Activated T-helper 1 cell treated with Interleukin-2 at 50 U/mL for 16 hours (primary cell): Measurements from ENCODE around the gene ZNF737.
A peak's percentile ranks its signal among the peaks of the same experiment; 100 is the strongest.
"Not testable (repeated sequence)": the region's sequence is repeated elsewhere in the genome, so short reads cannot be mapped to it uniquely, and the experiment has no call there.

Experiments
- DNase-seq: peaks from one replicate; pipeline ENCODE4 v3.0.0-alpha.2; 2020; ENCODE audit warnings: low read depth

ZNF737 gene

DNA sequence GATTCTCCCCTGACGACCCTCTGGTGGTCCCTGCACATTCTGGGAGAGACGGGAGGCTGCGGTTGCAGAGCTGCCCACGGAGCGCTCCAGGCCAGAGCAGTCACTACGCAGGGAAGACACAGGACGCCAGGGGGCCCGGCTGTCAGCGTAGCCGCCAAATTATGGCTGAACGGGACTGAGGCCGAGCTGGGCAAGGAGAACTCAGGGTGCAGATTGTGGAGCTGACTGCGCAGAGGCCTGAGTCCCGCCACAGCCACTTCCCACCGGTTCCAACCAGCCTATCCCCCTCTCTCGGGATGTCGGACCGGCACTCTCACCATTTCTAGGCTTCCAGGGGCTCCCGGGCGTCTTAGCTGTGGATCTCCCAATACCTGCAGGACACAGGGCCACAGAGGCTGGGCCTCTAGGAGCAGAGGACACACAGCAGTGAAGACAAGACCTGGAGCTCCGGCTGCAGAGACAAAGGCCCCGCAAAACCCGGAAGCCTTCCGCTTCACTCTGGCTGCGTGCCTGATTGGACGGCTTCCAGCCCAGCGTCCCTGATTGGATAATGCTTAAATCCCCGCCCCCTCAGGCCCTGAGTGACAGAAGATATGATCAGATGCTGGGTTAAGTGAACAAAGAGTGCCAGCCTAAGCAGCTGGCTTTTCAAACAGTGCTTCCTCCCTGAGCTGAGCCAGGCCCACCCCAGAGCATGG, at the start of gene ZNF737:
Gene ZNF737, minus strand, starts transcription at position 461 of the 698 bp plus-strand sequence. Its CDS starts 141 bp downstream, at position 320.
- peak; percentile 84 for DNase-seq

DNA sequence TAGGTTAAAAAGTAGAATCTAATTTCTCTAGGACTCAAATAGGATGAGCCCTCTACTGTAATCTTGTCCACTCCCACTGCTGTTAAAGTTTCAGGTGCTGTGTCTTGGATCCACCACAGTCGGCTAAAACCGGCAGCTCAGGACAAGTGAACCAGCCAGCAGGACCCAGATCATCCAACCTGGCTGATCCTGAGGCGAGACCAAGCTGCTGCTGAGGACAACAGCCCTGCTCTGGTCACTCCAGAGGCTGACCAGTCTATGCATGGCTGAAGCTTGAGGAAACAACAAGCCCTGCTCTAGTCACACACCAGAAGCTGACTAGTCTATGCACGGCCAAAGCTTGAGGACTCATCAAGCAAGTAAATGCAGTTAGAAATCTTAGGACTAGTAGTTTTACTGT, 49.4 kb upstream of the ZNF737 start:
- DNase-seq, result not testable (repeated sequence)

DNA sequence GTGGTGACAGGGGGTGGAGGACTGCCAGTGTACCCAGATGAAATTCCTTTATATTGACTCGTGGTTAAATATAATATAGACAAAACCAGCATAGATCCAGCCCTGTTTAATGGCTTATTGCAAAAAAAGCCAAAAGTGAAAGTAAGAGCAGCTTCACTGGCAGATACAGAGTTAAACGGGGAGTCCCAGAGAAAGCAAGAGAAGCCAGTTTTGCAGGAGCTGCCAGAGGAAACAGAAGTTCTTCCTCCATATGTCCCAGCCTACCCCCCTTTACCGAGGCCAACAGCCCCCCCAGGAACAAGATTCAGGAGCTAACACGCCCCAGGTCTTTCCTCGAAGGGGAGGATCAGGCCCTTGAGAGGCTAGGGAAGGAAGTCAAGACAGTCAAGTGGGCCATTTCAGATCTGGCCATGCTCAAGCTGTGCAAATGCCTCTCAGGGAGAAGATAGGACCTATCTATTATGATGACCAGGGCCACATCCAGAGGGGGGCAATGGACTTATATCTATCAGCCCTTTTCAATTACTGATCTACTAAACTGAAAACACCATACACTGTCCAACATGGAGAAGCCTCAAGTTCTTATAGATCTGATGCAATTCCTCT, 47.2 kb upstream of the ZNF737 start:
- no peak for DNase-seq

DNA sequence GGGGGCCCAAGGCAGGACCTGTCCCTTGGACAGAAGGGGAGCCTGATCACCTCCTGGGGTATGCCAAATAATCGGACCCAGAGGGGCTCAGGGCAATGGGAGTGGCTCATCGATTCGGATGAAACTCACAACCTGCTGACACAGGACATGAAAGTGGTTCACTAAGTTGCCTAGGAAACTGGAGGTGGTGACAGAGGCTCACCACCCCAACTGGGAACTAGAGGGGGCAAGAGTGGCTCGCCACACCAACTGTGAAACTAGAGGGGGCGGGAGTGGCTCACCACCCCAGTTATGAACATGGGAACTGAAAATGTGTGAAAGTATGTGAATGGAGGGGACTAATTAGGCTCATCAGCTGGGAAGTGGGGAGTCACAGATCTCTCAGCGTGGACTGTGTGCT, 46.3 kb upstream of the ZNF737 start:
- DNase-seq, result no peak

DNA sequence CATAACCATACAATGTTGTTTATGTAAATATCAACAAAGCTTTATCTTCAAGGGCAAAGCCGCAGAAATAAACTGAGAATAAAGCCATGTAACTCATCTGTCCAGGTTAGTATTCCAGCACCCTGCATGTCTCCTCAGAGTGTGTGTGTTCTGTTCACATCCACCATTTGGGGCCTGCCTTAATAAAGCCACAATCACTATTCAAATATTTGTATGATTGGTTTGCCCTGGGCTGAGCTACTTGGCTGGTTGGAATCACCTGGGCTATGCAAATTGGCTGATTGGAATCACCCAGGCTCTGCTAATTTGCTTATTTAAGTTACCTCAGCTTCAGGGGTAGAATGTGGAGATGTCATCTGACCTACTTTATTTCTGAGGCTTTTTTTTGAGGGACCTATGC, 42.4 kb upstream of the ZNF737 start:
- DNase-seq, result no peak

DNA sequence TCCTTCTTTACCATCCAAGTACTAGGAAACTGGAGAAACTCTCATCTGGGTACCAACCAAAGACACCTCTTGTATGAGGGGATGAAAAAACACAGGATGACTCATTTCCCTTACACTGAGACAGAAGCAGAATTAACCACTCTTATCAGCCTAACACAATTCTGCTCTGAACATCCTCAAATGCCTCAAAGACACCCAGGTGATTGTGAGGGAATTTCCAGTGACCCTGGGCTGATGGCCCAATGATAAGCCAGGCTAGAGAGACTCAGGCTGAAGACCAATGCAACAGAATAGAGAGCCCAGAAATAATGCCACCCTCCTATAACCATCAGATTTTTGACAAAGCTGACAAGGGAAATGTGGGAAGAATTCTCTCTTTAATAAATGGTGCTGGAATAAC, 7.0 kb downstream of the ZNF737 start:
- no peak for DNase-seq

DNA sequence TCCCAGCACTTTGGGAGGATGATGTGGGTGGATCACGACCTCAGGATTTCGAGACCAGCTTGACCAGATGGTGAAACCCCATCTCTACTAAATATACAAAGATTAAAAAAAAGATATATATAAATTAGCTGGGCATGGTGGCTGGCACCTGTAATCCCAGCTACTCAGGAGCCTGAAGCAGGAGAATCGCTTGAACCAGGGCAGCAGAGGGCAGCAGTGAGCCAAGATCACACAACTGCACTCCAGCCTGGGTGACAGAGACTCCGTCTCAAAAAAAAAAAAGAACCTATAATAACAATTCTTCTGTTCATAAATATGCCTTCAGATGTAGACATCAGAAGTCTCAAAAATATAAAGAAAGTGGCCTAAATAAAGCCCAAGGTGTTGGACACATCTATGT, 7.6 kb downstream of the ZNF737 start:
- DNase-seq, result no peak

DNA sequence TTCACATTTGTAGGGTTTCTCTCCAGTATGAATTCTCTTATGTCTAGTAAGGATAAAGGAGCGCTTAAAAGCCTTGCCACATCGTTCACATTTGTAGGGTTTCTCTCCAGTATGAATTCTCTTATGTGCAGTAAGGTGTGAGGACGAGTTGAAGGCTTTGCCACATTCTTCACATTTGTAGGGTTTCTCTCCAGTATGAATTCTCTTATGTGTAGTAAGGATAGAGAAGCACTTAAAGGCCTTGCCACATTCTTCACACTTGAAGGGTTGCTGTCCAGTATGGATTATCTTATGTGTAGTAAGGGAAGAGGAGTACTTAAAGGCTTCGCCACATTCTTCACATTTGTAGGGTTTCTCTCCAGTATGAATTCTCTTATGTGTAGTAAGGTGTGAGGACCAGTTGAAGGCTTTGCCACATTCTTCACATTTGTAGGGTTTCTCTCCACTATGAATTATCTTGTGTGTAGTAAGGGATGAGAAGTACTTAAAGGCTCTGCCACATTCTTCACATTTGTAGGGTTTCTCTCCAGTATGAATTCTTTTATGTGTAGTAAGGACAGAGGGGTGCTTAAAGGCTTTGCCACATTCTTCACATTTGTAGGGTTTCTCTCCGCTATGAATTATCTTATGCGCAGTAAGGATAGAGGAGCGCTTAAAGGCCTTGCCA, 20.8 kb downstream of the ZNF737 start:
- DNase-seq, result not testable (repeated sequence)

DNA sequence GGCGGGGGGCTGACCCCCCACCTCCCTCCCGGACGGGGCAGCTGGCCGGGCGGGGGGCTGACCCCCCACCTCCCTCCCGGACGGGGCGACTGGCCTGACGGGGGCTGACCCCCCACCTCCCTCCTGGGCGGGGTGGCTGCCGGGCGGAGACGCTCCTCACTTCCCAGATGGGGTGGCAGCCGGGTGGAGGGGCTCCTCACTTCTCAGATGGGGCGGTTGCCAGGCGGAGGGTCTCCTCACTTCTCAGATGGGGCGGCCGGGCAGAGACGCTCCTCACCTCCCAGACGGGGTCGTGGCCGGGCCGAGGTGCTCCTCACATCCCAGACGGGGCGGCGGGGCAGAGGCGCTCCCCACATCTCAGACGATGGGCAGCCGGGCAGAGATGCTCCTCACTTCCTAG, 35.3 kb downstream of the ZNF737 start:
- not testable (repeated sequence) for DNase-seq

DNA sequence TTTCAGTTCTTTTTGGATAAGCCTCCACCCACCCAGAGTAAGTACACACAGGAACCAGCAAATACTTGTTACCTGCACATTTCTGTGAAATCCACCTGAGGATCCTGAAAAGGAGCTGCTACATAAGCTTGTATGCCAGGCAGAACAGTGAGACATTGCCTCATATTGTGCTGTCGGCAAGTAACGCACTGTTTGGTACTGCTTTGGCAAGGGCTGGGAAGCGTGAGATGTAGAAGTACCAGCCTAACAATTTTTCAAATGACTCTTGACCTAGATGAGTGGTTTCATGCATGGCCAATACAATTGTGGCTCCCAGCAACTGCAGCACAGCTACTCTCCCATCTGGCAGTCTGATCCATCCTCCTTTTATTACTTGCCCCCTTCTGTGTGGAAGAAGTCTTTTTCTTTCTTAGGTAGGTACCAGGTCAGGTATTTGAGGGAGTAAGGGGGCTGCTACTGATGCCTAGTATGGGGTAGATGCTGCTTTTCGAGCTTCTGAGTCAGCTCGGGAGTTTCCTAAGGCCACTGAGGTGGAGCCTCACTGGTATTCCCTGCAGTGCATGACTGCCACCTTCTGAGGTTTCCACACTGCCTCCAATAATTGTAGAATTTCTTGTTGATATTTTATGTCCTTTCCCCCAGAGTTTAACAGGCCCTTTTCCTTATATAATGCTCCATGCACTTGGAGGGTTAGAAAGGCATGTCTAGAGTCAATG, 52.2 kb downstream of the ZNF737 start:
- DNase-seq, result peak; percentile 1

DNA sequence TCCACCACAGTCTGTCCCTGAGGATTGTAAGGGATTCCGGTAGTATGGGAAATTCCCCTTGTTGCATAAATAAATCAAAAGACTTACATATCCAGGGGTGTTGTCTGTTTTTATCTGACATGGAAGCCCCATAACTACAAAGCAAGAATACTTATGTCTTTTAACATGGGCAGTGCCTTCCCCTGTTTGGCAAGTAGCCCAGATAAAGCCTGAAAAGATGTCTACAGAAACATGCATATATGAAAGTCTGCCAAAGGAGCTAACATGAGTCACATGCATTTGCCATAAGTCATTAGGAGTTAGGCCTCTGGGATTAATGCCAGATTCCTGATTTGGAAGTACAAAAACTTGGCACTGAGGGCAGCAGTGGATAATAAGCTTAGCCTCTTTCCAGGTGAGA, 62.1 kb downstream of the ZNF737 start:
- no peak for DNase-seq
